CD4-positive, alpha-beta T cell treated with Interleukin-12 subunit alpha and Interleukin-12 subunit beta, for 1 hour (primary cell): ENCODE measurements around the gene BTG2.

Experiments
- DNase-seq: peaks from one replicate; pipeline ENCODE4 v3.0.0-alpha.2; 2020

Gene BTG2

GRCh38 chr1:203320591-203321272 is 15.4 kb downstream of the BTG2 start:
- peak; percentile 83 for DNase-seq

GRCh38 chr1:203321273-203322052 is 16.1 kb downstream of the BTG2 start:
- DNase-seq: no peak

GRCh38 chr1:203322500-203323179 is 17.3 kb downstream of the BTG2 start:
- DNase-seq: no peak

- no peak for DNase-seq
Measured at GRCh38 chr1:203323587-203323986, 18.3 kb downstream of the BTG2 start.

- peak; percentile 71 for DNase-seq
Measured at GRCh38 chr1:203324105-203325025, 19.0 kb downstream of the BTG2 start.

- peak; percentile 73 for DNase-seq
Measured at GRCh38 chr1:203325026-203325417, 19.7 kb downstream of the BTG2 start.

- DNase-seq: no peak
Measured at GRCh38 chr1:203325418-203326091, 20.2 kb downstream of the BTG2 start.

- peak; percentile 95 for DNase-seq
Measured at GRCh38 chr1:203326830-203327683, 21.7 kb downstream of the BTG2 start.

- peak; percentile 85 for DNase-seq
Measured at GRCh38 chr1:203327684-203328457, 22.6 kb downstream of the BTG2 start.

GRCh38 chr1:203328714-203329122 is 23.4 kb downstream of the BTG2 start:
- DNase-seq: no peak

GRCh38 chr1:203331224-203331623 is 25.9 kb downstream of the BTG2 start:
- no peak for DNase-seq

GRCh38 chr1:203335503-203335902 is 30.2 kb downstream of the BTG2 start:
- no peak for DNase-seq

GRCh38 chr1:203336097-203336496 is 30.8 kb downstream of the BTG2 start:
- no peak for DNase-seq

GRCh38 chr1:203338335-203339036 is 33.2 kb downstream of the BTG2 start:
- peak; percentile 75 for DNase-seq

GRCh38 chr1:203340112-203340790 is 34.9 kb downstream of the BTG2 start:
- peak; percentile 73 for DNase-seq

GRCh38 chr1:203342192-203342940 is 37.0 kb downstream of the BTG2 start:
- DNase-seq: peak; percentile 53

- no peak for DNase-seq
Measured at GRCh38 chr1:203343956-203344754, 38.8 kb downstream of the BTG2 start.
